ENCODE measurements around the gene TCERG1L.

The TCERG1L gene

GRCh38 chr10:131055437-131055836, 256.1 kb downstream of the TCERG1L start:
- DNase-seq: no peak

GRCh38 chr10:131053192-131053591, 258.3 kb downstream of the TCERG1L start:
- no peak for DNase-seq

GRCh38 chr10:131050162-131050766, 261.3 kb downstream of the TCERG1L start:
- DNase-seq: no peak

- peak; percentile 33 for DNase-seq
These were observed 262.5 kb downstream of the TCERG1L start for GRCh38 chr10:131049016-131049415.

GRCh38 chr10:131048606-131049005, 262.9 kb downstream of the TCERG1L start:
- no peak for DNase-seq

GRCh38 chr10:131047501-131047900, 264.0 kb downstream of the TCERG1L start:
- no peak for DNase-seq

GRCh38 chr10:131046194-131046593, 265.3 kb downstream of the TCERG1L start:
- DNase-seq: no peak

GRCh38 chr10:131044379-131045111, 267.0 kb downstream of the TCERG1L start:
- DNase-seq: no peak

GRCh38 chr10:131043039-131043691, 268.4 kb downstream of the TCERG1L start:
- DNase-seq: peak; percentile 26

All from DMS153 (cell line).